CD14-positive monocyte (primary cell): ENCODE measurements around the gene APOBEC3B. TPM values are rescaled to one million over a fixed set of nuclear protein-coding genes. Genes with fewer than 3 reads are reported as not detected.

Source experiments
- DNase-seq, 3 donors: peaks; one replicate each; pipeline ENCODE4 v3.0.0-alpha.2; 2011 to 2022
- H2AFZ ChIP-seq: 2 replicates; pipeline ENCODE4 v1.6.0; 2012; ENCODE audit warnings: mild to moderate bottlenecking, low read depth, low read length, inconsistent platforms; ENCODE audit not compliant: insufficient read depth, poor library complexity, severe bottlenecking
- H3K27ac ChIP-seq, 2 donors: 1 replicate in 1 of 2; 2 replicates in 1 of 2; pipeline ENCODE4 v1.5.1; 2012 to 2013; ENCODE audit warnings: low read length in 2 of 2, control low read depth in 1 of 2, inconsistent platforms in 1 of 2, low read depth in 1 of 2, mild to moderate bottlenecking in 1 of 2
- H3K27me3 ChIP-seq, 2 donors: one replicate each; pipeline versions ENCODE4 v1.6.0 to v1.6.1; 2011 to 2013; ENCODE audit warnings: low read length in 2 of 2; ENCODE audit not compliant: control insufficient read depth in 2 of 2, insufficient read depth in 2 of 2
- H3K36me3 ChIP-seq, 2 donors: replicated peaks in 1 of 2; 1 replicate in 1 of 2; 2 replicates in 1 of 2; pipeline versions ENCODE4 v1.5.1 to v1.6.1; 2012 to 2013; ENCODE audit warnings: low read length in 2 of 2, control low read depth in 1 of 2, inconsistent platforms in 1 of 2, mild to moderate bottlenecking in 1 of 2; ENCODE audit not compliant: insufficient read depth in 2 of 2, control insufficient read depth in 1 of 2
- H3K4me1 ChIP-seq, 2 donors: 1 replicate in 1 of 2; 2 replicates in 1 of 2; pipeline versions ENCODE4 v1.5.1 to v1.6.1; 2012 to 2013; ENCODE audit warnings: low read length in 2 of 2, control low read depth in 1 of 2, inconsistent platforms in 1 of 2, mild to moderate bottlenecking in 1 of 2, moderate library complexity in 1 of 2; ENCODE audit not compliant: insufficient read depth in 2 of 2, control insufficient read depth in 1 of 2
- H3K4me2 ChIP-seq: replicated peaks from 2 replicates; pipeline ENCODE3; 2012; ENCODE audit warnings: low read length, moderate library complexity, mild to moderate bottlenecking; ENCODE audit not compliant: poor library complexity, severe bottlenecking; ENCODE audit errors: extremely low read depth
- H3K4me3 ChIP-seq, 3 experiments: fragments of 200-600 bp in 1 of 3; sonication (generic) in 1 of 3; replicated peaks in 1 of 3; 1 replicate in 2 of 3; 2 replicates in 1 of 3; pipeline ENCODE4 v1.5.1; 2011 to 2013; ENCODE audit warnings: low read length in 3 of 3, mild to moderate bottlenecking in 3 of 3, control low read depth in 2 of 3, low read depth in 2 of 3, inconsistent platforms in 1 of 3, moderate library complexity in 1 of 3
- H3K79me2 ChIP-seq: 2 replicates; pipeline ENCODE4 v1.6.0; 2012; ENCODE audit warnings: mild to moderate bottlenecking, control low read depth, inconsistent platforms, low read length, moderate library complexity; ENCODE audit not compliant: insufficient read depth
- H3K9ac ChIP-seq: 2 replicates; pipeline ENCODE4 v1.6.0; 2017; ENCODE audit warnings: low read length, mild to moderate bottlenecking; ENCODE audit not compliant: insufficient read depth, poor library complexity, severe bottlenecking
- H3K9me3 ChIP-seq, 2 donors: replicated peaks in 1 of 2; 1 replicate in 1 of 2; 2 replicates in 1 of 2; pipeline versions ENCODE4 v1.5.1 to v1.6.1; 2012 to 2013; ENCODE audit warnings: low read length in 2 of 2, control low read depth in 1 of 2; ENCODE audit not compliant: control insufficient read depth in 1 of 2, insufficient read depth in 1 of 2
- H4K20me1 ChIP-seq: 2 replicates; pipeline ENCODE4 v1.6.0; 2012; ENCODE audit warnings: mild to moderate bottlenecking, low read length, control low read depth, moderate library complexity; ENCODE audit not compliant: insufficient read depth
- H3K27ac Mint-ChIP-seq, 7 donors: one replicate each; pipeline ENCODE4 v1.8.0; 2020; ENCODE audit warnings: mild to moderate bottlenecking in 7 of 7, mixed read lengths in 7 of 7, moderate library complexity in 6 of 7, inconsistent platforms in 2 of 7
- H3K27me3 Mint-ChIP-seq, 3 donors: one replicate each; pipeline ENCODE4 v1.8.0; 2021 to 2022; ENCODE audit warnings: low read depth in 3 of 3, mild to moderate bottlenecking in 3 of 3, mixed read lengths in 3 of 3, moderate library complexity in 3 of 3, inconsistent platforms in 1 of 3
- H3K36me3 Mint-ChIP-seq, 2 donors: one replicate each; pipeline ENCODE4 v1.8.0; 2020; ENCODE audit warnings: mixed read lengths in 2 of 2, inconsistent platforms in 1 of 2, mild to moderate bottlenecking in 1 of 2
- H3K4me1 Mint-ChIP-seq: one replicate; pipeline ENCODE4 v1.8.0; 2020; ENCODE audit warnings: mild to moderate bottlenecking, mixed read lengths
- H3K4me3 Mint-ChIP-seq, 2 donors: one replicate each; pipeline ENCODE4 v1.8.0; 2020; ENCODE audit warnings: mild to moderate bottlenecking in 2 of 2, mixed read lengths in 2 of 2, moderate library complexity in 1 of 2
- H3K9me3 Mint-ChIP-seq, 7 donors: one replicate each; pipeline ENCODE4 v1.8.0; 2020 to 2022; ENCODE audit warnings: mixed read lengths in 7 of 7, mild to moderate bottlenecking in 6 of 7, moderate library complexity in 6 of 7, inconsistent platforms in 2 of 7
- WGBS: methylation state at CpG from one replicate; pipeline ENCODE4 v1.1.5; 2013; ENCODE audit warnings: missing lambda C conversion rate; ENCODE audit not compliant: insufficient coverage; 5-methylcytosine and 5-hydroxymethylcytosine counted together
- intact Hi-C, 2 donors: fragments of 100-400 bp; cut with micrococcal nuclease; formaldehyde crosslinking; loops; one replicate each; pipeline versions ENCODE4 v1.15.0 to v1.15.1; 2023
- polyA plus RNA-seq, 3 donors: library from polyadenylated mRNA; depleted of rRNA in 1 of 3; unstranded in 2 of 3; stranded (reverse) in 1 of 3; fragments of 300-500 nt in 2 of 3; fragments of >200 nt in 1 of 3; fragmentation: Illumina TruSeq in 2 of 3; gene quantifications; 1 replicate in 2 of 3; 2 replicates in 1 of 3; pipeline ENCODE4 v1.2.3, GENCODE V29; 2012 to 2021
- TF ChIP-seq, protein P1 (sequence below): fragments of 200-600 bp; IDR thresholded peaks from one replicate; pipeline ENCODE4 v1.8.0; 2022; ENCODE audit warnings: antibody characterized with exemption, mild to moderate bottlenecking

The APOBEC3B gene
- polyA plus RNA-seq, 3 donors, result 0.40 to 48.2 (median 12.6) TPM

DNA sequence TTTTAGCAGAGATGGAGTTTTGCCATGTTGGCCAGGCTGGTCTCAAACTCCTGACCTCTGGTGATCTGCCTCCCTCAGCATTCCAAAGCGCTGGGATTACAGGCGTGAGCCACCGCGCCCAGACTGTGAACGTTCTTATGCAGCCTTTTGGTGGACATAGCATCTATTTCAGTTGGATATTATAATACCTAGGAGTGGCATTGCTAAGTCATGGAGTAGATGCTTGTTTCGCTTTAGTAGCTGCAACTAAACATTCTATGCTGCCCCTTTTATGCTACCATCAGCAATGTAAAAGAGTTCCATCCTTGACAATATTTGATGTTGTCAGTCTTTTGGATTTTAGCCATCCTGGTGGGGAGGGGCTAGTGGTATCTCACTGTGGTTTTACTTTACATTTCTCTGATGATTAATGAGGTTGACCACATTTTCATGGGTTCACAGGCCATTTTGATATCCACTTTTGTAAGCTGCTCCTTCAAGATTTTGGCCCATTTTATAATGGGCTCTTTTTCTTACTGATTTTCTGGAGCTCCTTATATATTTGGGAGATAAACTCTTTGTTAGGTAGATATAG, 41.2 kb upstream of the APOBEC3B start:
- 100% methylated on average over 1 of the region's 6 CpGs for WGBS
- intact Hi-C loops, result loop anchor here in 1 of 2 donors (1.0 to 10.0 kb wide), 4 partner anchors 14 to 336 kb away; partner anchors contain the start of gene SUN2
- Histone ChIP-seq H3K4me3 (peak overlapping the region in 1 of 3 experiments; percentile 63), H3K36me3 (no peaks in the 10 kb centered on the region), H3K4me2 (peak overlapping the region; percentile 57), H3K27me3 (no peaks in the 10 kb centered on the region), H3K79me2 (no peaks in the 10 kb centered on the region), H3K27ac (peak overlapping the region; percentile 79 to 95), H3K9me3 (no peaks in the 10 kb centered on the region), H3K9ac (peak overlapping the region; percentile 62), H4K20me1 (no peaks in the 10 kb centered on the region), H3K4me1 (peaks cover 62 to 67% of the 10 kb centered on the region in 2 donors), H2AFZ (no peak overlapping the region)
- peaks cover 66% of the 10 kb centered on the region for H3K4me1 Mint-ChIP-seq
- peaks cover 0 to 4% of the 10 kb centered on the region in 2 donors for H3K36me3 Mint-ChIP-seq
- H3K4me3 Mint-ChIP-seq, result peak overlapping the region; percentile 70 to 74
- TF ChIP-seq, protein P1, sequence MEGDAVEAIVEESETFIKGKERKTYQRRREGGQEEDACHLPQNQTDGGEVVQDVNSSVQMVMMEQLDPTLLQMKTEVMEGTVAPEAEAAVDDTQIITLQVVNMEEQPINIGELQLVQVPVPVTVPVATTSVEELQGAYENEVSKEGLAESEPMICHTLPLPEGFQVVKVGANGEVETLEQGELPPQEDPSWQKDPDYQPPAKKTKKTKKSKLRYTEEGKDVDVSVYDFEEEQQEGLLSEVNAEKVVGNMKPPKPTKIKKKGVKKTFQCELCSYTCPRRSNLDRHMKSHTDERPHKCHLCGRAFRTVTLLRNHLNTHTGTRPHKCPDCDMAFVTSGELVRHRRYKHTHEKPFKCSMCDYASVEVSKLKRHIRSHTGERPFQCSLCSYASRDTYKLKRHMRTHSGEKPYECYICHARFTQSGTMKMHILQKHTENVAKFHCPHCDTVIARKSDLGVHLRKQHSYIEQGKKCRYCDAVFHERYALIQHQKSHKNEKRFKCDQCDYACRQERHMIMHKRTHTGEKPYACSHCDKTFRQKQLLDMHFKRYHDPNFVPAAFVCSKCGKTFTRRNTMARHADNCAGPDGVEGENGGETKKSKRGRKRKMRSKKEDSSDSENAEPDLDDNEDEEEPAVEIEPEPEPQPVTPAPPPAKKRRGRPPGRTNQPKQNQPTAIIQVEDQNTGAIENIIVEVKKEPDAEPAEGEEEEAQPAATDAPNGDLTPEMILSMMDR, result no peak
- peak overlapping the region; percentile 97 to 99 (median 99) for H3K27ac Mint-ChIP-seq
- peaks cover 14 to 22% (median 21%) of the 10 kb centered on the region in 3 donors for H3K27me3 Mint-ChIP-seq
- peaks cover 0 to 7% (median 3%) of the 10 kb centered on the region in 7 donors for H3K9me3 Mint-ChIP-seq
- DNase-seq, result peak; percentile 48 to 75 (median 53)

DNA sequence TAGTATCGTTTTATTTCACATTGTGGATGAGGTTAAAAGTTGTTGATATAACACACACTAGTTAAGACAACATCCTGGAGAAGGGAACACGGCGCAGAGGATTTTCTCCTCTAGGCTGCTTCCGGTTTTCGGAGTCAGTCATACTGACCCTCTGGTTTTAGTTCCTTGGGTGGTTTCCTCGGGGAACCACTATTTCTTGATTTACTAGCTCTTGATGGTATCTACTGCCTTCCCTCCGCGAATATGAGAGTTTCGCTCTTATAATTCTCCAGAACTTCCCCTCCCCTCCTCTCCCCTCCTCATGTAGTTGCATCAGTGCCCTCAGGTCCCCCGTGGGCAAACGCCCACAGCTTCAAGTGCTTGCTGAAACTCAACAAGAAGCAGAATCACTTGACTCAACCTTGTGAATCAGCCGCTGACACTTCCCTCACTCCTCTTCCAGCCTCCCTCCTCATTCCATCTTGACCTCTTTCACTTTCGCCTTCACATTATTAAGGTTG, 40.6 kb upstream of the APOBEC3B start:
- peak overlapping the region; percentile 97 to 99 (median 99) for H3K27ac Mint-ChIP-seq
- H3K4me1 ChIP-seq, result peaks cover 62 to 67% of the 10 kb centered on the region in 2 donors
- peak overlapping the region; percentile 62 for H3K9ac ChIP-seq
- H3K36me3 ChIP-seq, result no peaks in the 10 kb centered on the region
- intact Hi-C loops, result loop anchor here in 1 of 2 donors (1.0 to 10.0 kb wide), 4 partner anchors 13 to 336 kb away; partner anchors contain the start of gene SUN2
- 0% methylated on average over 9 of the region's 13 CpGs for WGBS
- peak overlapping the region; percentile 13 to 63 (median 26) for H3K4me3 ChIP-seq
- no peaks in the 10 kb centered on the region for H4K20me1 ChIP-seq
- H3K9me3 ChIP-seq, result no peaks in the 10 kb centered on the region
- peak overlapping the region; percentile 57 for H3K4me2 ChIP-seq
- peak overlapping the region; percentile 79 to 95 for H3K27ac ChIP-seq
- peaks cover 0 to 7% (median 3%) of the 10 kb centered on the region in 7 donors for H3K9me3 Mint-ChIP-seq
- peak; percentile 94 to 99 (median 97) for DNase-seq
- H3K27me3 Mint-ChIP-seq, result peaks cover 16 to 24% (median 22%) of the 10 kb centered on the region in 3 donors
- H3K36me3 Mint-ChIP-seq, result peaks cover 4% of the 10 kb centered on the region in 2 donors
- no peaks in the 10 kb centered on the region for H3K27me3 ChIP-seq
- H2AFZ ChIP-seq, result no peak overlapping the region
- peaks cover 66% of the 10 kb centered on the region for H3K4me1 Mint-ChIP-seq
- peak overlapping the region; percentile 70 to 74 for H3K4me3 Mint-ChIP-seq
- no peaks in the 10 kb centered on the region for H3K79me2 ChIP-seq
- TF ChIP-seq, protein P1, result no peak
